ENCODE data around the gene STK25.
"Not testable (repeated sequence)": the region's sequence is repeated elsewhere in the genome, so short reads cannot be mapped to it uniquely, and the experiment has no call there.

STK25 gene

GRCh38 chr2:241540771-241541561 is 32.6 kb upstream of the STK25 start:
- FAIRE-seq (no peak), DNase-seq (ENCODE audit: extremely low spot score, insufficient read length, low read depth) (peak; percentile 62)

GRCh38 chr2:241540401-241540770 is 32.0 kb upstream of the STK25 start:
- FAIRE-seq (no peak), DNase-seq (ENCODE audit: extremely low spot score, insufficient read length, low read depth) (no peak)

- no peak for DNase-seq (ENCODE audit: extremely low spot score, insufficient read length, low read depth)
- no peak for FAIRE-seq
These were observed 31.4 kb upstream of the STK25 start for GRCh38 chr2:241539616-241540374.

- DNase-seq (ENCODE audit: extremely low spot score, insufficient read length, low read depth) (no peak), FAIRE-seq (no peak)
These were observed 30.6 kb upstream of the STK25 start for GRCh38 chr2:241538838-241539615.

GRCh38 chr2:241535871-241536655 is 27.7 kb upstream of the STK25 start:
- no peak for FAIRE-seq
- no peak for DNase-seq (ENCODE audit: extremely low spot score, insufficient read length, low read depth)

- no peak for FAIRE-seq
- DNase-seq (ENCODE audit: extremely low spot score, insufficient read length, low read depth), result no peak
These were observed 26.5 kb upstream of the STK25 start for GRCh38 chr2:241534701-241535375.

- FAIRE-seq (no peak), DNase-seq (ENCODE audit: extremely low spot score, insufficient read length, low read depth) (no peak)
These were observed 25.9 kb upstream of the STK25 start for GRCh38 chr2:241534293-241534692.

GRCh38 chr2:241532733-241533601 is 24.6 kb upstream of the STK25 start:
- FAIRE-seq (no peak), DNase-seq (ENCODE audit: extremely low spot score, insufficient read length, low read depth) (no peak)

- no peak for DNase-seq (ENCODE audit: extremely low spot score, insufficient read length, low read depth)
- no peak for FAIRE-seq
These were observed 23.8 kb upstream of the STK25 start for GRCh38 chr2:241532168-241532567.

GRCh38 chr2:241531161-241531722 is 22.9 kb upstream of the STK25 start:
- DNase-seq (ENCODE audit: extremely low spot score, insufficient read length, low read depth) (no peak), FAIRE-seq (no peak)

- FAIRE-seq (no peak), DNase-seq (ENCODE audit: extremely low spot score, insufficient read length, low read depth) (no peak)
These were observed 22.2 kb upstream of the STK25 start for GRCh38 chr2:241530571-241530970.

GRCh38 chr2:241525818-241526780 is 17.7 kb upstream of the STK25 start:
- DNase-seq (ENCODE audit: extremely low spot score, insufficient read length, low read depth); FAIRE-seq: not testable (repeated sequence)

GRCh38 chr2:241522477-241522876 is 14.1 kb upstream of the STK25 start:
- FAIRE-seq, result no peak
- DNase-seq (ENCODE audit: extremely low spot score, insufficient read length, low read depth), result no peak

GRCh38 chr2:241519669-241520068 is 11.3 kb upstream of the STK25 start:
- DNase-seq (ENCODE audit: extremely low spot score, insufficient read length, low read depth) (no peak), FAIRE-seq (no peak)

GRCh38 chr2:241517297-241517696 is 8.9 kb upstream of the STK25 start:
- FAIRE-seq (no peak), DNase-seq (ENCODE audit: extremely low spot score, insufficient read length, low read depth) (no peak)

- DNase-seq (ENCODE audit: extremely low spot score, insufficient read length, low read depth), result no peak
- FAIRE-seq, result peak; percentile 69
These were observed 8.2 kb upstream of the STK25 start for GRCh38 chr2:241516520-241516965.

Data from GM18507 (cell line).